Fibroblast of skin of scalp (primary cell): ENCODE data around the gene NRSN1. TPM values are rescaled to one million over a fixed set of nuclear protein-coding genes. Genes with fewer than 3 reads are reported as not detected.
"Not testable (repeated sequence)": the region's sequence is repeated elsewhere in the genome, so short reads cannot be mapped to it uniquely, and the experiment has no call there.

Source experiments
- DNase-seq: peaks from one replicate; pipeline ENCODE4 v3.0.0-alpha.2; 2013
- polyA plus RNA-seq, 2 experiments: library from polyadenylated mRNA; unstranded; fragments of 120-200 nt; gene quantifications; one replicate each; pipeline ENCODE4 v1.2.1, GENCODE V29; 2013; ENCODE audit not compliant: insufficient read length in 2 of 2

Gene NRSN1
- not detected for polyA plus RNA-seq (2013, experiment 1 of 2; ENCODE audit: insufficient read length)
- 0.07 TPM for polyA plus RNA-seq (2013, experiment 2 of 2; ENCODE audit: insufficient read length)

- no peak for DNase-seq
Observed at GRCh38 chr6:24125980-24126379, at the start of gene NRSN1. Gene NRSN1, plus strand, starts transcription at chr6:24126215. Its CDS starts 8,113 bp downstream, at chr6:24134328.

DNA sequence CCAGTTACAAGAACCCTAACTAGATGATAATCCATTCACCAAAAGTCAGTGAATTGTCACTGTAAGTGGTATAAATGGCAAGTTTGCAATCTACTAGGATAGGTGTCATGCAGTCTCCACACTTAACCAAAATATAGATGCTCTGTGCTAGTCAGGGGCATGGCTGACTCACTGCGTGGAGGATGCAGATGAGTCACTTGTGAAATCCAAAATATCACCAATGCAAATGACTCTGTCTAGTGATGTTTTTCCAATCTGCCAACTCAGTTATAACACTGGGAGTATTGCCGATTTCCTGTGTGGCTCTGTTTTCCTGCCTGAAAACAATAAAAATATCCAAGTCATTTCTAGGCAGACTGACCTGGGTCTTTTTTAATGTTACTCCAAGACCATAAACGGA is 47.8 kb upstream of the NRSN1 start:
- DNase-seq, result peak; percentile 0

DNA sequence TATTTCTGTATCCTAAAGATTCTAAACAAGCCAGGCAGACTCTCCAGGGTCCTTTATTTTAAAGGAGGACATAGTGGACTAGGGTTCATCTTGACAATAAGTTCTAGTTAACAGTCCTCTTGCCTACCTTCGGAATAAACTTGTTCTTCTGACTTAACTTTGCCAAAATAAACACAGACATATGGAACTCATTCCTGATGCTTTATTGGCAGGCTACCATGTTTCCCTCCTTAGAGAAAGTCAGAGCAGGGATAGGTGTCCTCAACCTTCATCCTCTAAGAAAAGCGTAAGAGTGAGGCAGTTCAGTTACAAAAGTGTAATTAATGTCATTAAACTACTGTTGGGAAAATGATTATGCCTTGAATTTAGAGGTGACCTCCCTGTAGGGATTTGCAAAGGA is 46.9 kb upstream of the NRSN1 start:
- DNase-seq, result no peak

GRCh38 chr6:24080711-24081110 is 45.3 kb upstream of the NRSN1 start:
- DNase-seq, result no peak

- no peak for DNase-seq
Observed at GRCh38 chr6:24089736-24090135, 36.3 kb upstream of the NRSN1 start.

DNA sequence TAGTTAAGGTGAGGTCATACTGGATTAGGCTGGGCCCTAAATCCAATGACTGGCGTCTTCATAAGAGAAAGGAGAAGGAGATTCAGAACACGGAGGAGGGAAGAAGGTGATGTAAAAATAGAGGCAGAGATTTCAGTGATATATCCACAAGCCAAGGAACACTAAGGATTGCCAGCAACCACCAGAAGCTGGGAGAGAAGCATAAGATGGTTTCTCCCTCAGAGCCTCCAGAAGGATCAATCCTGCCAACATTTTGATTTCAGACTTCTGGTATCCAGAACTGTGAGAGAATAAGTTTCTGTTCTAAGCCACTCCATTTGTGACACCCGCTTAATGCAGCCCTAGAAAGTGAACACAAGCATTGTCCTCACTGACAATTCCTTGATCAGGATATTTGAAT is 33.6 kb upstream of the NRSN1 start:
- no peak for DNase-seq

DNA sequence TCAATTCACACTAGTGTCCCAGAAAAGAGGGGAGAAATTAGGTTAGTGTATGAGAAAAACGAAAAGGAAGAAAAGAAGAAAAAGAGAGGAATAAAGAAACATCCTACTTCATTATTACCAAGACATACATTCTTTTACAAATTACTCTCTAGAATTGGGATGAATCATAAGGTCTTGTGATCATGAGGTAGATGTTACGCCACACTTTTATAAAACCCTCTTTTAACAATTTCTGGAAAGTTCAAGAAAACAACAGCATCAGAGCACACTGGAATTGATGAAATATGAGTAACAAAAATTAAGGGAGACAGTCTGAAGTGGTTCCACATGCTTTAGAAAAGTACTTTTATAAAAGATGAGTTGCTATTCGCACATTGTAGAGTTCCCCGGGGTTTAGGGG is 32.6 kb upstream of the NRSN1 start:
- DNase-seq, result no peak

GRCh38 chr6:24099181-24099580 is 26.8 kb upstream of the NRSN1 start:
- DNase-seq, result no peak

DNA sequence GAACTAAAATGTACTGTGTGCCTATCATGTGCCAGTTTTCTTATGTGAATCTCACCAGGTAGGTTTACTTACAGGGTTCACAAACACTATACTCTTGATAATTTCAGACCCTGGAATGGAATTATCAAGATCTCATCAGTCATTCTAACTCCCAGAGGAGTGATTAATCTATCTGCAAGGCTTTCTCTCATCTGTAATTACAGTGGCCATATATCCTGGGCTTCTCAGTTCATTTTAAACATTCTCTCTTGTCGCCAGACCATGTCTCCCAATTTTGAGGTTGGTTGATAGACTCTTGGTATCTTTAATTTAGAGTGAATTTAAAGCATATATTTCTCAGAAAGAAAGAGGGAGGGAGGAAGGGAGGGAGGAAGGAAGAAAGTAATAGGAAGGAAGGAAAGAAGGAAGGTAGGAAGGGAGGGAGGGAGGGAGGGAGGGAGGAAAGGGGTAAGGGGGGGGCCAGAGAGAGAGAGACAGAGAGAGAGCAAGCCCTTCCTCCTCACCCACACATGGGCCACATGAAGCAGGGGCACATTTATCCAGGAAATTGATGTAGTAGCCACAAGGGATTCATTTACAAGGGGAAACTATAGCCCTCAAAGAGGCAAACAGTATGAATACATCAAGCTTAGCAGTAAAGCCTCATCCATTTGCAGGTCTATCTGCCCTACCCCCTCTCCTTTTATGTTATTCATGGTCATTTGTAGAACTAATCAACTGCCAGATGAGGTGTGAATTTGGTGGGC is 25.8 kb upstream of the NRSN1 start:
- DNase-seq, result no peak

DNA sequence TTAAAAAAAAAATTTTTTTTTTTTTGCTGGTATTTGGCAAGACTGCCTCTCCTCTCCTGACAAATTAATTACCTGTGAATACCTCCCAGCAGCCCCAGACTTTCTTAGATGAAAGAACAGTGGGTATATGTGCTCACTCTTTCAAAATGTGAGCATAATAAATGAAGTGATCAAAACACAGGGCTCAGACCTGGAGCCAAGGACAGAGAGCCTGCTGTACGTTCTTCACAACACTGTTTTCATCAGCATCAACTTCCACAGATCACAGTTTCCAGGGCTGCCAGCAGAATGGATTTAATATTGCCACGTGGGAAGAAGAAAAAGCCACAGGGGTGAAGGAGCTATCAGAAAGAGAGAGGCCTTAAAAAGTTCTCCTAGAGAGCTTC is 25.3 kb upstream of the NRSN1 start:
- no peak for DNase-seq

DNA sequence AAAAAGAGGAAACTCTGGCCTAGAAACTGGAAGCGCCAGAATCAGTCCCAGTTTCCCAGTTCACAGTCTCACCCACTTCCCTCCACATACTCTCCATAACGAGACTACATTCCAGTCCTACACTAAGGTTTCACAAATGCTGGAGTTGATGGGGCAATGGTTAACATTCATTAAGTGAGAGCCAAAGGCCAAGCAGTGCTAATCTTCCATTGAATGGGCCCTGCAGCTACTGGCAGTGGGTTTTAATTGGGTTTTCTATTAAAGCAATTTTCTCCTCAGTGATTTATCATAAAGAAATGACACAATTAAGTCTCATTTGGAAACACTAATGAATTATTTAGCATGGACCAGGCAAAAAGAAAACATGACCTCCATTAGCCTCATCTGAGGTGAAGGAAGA is 20.8 kb upstream of the NRSN1 start:
- no peak for DNase-seq

DNA sequence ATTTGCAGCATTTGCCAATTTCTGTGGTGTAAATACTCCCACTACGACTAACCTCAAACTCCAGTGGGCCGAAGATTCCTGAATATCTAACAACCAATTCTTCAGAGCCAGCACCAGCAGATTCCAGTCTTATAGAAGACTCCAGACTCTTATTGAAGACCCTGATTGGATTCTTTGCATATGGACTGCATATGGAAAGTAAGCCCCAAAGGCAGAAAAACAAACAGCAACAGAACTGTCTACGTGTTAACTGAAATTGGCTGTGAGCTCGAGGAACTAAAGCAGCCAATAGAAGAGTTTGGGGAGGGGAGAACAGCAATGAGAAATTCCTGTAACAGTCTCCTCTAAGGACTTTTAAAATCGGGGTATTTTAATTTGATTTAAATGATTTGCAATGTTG is 19.7 kb upstream of the NRSN1 start:
- DNase-seq, result no peak

DNA sequence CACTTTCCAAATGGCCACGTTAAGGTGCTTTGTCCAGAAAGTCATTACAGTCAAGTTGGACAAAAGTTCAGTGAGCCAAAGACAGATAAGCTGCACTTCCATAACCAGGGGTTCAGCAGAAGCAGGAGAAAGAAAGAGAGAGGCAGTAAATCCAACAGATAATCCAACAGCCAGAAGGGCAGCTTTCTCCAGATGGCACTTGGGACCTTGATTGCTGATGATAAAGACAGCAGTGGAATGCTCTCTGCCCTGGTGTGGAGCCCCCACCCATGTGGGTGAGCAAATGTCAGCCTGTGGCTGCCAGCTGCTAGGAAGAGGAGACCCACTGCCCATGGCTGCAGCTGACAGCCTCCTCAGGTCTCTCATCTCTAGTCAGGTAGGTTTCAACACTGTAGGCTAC is 18.7 kb upstream of the NRSN1 start:
- no peak for DNase-seq

- DNase-seq, result no peak
Observed at GRCh38 chr6:24108056-24108455, 18.0 kb upstream of the NRSN1 start.

DNA sequence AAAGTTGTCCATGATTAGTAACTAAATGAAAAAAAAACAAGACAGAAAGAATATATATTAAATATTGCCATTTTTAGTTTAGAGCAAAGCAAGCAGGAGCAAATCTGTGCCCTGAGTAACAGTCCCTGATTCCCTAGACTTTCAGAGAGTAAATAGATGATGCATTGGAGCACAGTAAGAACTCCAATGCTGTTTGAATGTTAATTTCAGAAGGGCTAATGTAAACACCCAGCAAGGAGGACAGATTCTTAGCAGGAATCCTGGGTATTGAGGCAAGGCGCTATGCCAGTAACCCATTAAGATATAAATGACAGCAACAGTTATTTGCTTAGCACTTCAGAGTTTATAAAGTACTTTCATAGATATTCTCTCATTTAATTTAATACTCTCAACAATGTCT is 15.6 kb upstream of the NRSN1 start:
- DNase-seq, result no peak

DNA sequence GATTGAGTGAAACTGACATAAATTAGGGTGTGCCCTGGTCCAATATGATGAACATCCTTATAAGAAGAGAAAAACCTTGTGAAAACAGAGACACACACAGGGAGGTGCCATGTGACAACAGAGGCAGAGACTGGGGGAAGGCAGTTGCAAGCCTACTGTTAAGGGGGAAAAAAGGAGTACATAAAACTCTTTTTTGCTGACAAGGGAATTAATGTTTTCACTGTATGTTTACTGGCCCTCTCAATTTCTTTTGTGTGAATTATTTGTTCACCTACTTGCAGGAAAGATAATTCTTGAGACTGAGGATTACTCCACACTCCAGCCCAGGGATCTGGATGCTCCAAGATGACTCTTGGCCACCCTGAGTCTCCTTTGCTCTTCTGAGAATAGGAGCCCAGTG is 12.1 kb upstream of the NRSN1 start:
- DNase-seq, result no peak

- DNase-seq, result no peak
Observed at GRCh38 chr6:24117021-24117420, 9.0 kb upstream of the NRSN1 start.

DNA sequence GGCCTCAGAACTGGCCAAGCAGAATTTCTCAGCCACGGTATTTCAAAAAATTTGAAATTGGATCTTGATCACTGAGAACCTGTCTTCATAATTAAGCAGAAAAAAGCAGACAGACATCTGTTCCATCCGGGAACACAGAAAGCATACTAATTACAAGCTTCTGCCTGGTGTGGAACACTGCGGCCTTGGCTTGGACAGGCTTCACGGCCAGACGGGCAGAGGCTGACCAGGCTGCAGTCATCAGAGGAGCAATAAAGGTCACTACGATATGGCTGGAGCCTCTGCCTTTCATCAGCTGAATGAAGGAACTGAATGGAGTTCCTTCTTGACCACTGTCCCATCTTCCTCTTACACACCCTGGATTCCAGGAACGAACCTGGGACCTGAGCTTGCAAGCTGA is 3.9 kb upstream of the NRSN1 start:
- DNase-seq, result no peak

DNA sequence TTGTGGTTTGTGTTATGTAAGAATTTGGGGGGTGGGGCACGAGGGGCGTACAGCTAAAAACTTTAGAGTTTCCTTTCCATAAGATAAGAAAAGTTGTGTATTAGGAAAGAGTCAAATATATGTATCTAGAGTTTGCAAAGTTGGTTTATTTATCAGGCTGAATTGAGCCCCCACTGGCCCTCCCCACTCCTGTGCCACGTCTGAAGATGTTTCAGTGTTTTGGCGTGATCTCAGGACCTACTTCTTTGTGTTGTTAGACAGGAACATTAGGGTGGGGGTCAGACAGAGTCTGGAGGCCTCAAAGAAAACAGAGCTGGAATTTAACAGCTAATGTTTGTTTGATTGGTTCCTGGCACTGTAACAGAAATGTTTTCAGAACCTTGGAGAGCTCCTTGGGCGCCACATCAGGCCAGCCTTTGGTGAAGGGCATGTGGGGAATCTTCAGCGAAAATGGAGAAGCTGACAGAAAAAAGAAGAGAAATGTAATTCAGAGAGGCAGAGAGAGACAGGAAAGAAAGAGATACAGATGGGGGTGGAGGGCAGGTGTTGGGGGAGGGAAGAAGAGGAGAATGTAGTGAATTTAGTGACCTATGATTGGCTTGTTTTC is 674 bp downstream of the NRSN1 start:
- peak; percentile 67 for DNase-seq

- DNase-seq, result no peak
Observed at GRCh38 chr6:24127316-24127715, 1.3 kb downstream of the NRSN1 start.

DNA sequence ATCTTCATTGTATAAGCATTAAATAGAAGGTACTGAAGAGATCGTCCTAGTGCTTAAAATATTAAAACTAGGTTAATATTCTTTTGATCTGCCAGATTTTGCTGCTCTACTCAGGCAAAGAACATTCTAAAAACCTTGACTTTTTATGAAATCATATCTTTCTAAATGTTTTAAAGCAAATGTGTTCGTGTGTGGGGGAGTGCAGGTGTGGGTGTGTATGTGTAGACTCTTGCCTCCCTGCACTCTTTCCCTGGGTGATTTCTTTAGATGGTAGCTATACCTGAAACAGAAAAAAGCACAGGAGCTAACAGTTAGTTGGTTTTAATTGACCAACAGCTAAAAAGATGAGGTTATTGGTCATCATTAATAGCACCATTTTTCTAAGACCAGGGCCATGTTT is 5.7 kb downstream of the NRSN1 start:
- no peak for DNase-seq

DNA sequence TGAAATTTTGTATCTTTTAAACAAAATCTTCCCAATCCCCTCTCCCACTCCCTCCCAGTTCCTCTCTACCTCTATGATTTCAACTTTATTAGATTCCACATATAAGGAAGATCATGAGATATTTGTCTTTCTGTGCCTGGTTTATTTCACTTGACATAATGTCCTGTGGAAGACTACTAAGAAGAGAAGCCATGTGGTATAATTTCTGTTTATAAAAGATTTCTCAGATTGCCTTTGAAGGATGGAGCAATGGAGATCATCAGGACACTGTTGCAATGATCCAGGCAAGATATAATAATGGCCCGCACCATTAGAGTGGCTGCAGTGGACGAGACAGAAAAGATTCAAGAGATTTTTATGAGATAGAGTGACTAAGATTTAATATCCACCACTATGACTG is 13.1 kb downstream of the NRSN1 start:
- DNase-seq, result no peak

DNA sequence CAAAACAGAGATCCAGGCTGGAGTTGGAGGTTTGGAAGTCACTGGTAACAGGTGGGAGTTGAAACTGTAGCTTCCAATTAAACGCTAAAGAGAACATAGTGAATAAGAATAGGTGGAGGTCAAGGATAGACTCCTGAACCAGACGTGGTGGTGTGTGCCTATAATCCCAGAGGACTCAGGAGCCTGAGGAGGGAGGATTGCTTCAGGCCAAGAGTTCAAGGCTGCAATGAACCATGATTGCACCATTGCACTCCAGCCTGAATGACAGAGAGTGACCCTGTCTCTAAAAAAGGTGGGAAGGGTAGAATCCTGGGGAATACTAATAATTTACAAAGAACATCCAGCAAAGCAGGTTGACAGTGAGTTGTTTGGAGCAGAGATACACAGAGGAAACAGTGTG is 13.6 kb downstream of the NRSN1 start:
- DNase-seq, result no peak

GRCh38 chr6:24140591-24140990 is 14.6 kb downstream of the NRSN1 start:
- DNase-seq, result no peak

DNA sequence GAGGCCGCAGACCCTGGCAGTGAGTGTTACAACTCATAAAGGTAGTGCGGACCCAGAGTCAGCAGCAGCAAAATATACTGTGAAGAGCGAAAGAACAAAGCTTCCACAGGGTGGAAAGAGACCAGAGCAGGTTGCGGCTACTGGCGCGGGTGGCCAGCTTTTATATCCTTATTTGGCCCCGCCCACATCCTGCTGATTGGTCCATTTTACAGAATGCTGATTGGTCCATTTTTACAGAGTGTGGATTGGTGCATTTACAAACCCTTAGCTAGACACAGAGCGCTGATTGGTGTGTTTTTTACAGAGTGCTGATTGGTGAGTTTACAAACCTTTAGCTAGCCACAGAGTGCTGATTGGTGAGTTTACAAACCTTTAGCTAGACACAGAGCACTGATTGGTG is 16.7 kb downstream of the NRSN1 start:
- DNase-seq, result not testable (repeated sequence)
